K562 (cell line): Measurements from ENCODE around the gene CBX8. TPM values are rescaled to one million over a fixed set of nuclear protein-coding genes. Genes with fewer than 3 reads are reported as not detected.

ENCODE experiments used
- ATAC-seq: fragments of 200-7000 bp; cut with Tn5 transposase; 3 replicates; pipeline ENCODE4 v1.9.1; 2020; ENCODE audit warnings: moderate library complexity
- BruUV-seq: library from RNA; stranded (reverse); fragments of 400-500 nt; replicated peaks from 2 replicates; lab custom pipeline; 2021; lab: Mats Ljungman, UMichigan
- CTCF ChIA-PET: fragments of 300-600 bp; formaldehyde crosslinking; extraction: SDS; loops from one replicate; lab custom pipeline; 2021; ENCODE audit warnings: low intra/inter-chr PET ratio; lab: Yijun Ruan, JAX
- POLR2A ChIA-PET: fragments of 300-600, 350-650 bp; sonication (Branson Sonifier 250); formaldehyde crosslinking; extraction: SDS; loops from one replicate; lab custom pipeline; 2021; ENCODE audit warnings: antibody characterized with exemption, inconsistent platforms; lab: Yijun Ruan, JAX
- DNase-seq, 4 experiments: peaks; one replicate each; pipeline versions ENCODE4 v3.0.0 to v3.0.0-alpha.2; 2011 to 2018; ENCODE audit warnings: low spot score in 3 of 4, mixed read lengths in 3 of 4; ENCODE audit errors: extremely low read depth in 1 of 4
- FAIRE-seq: peaks from 2 replicates; lab custom pipeline; 2011; peaks lifted over from hg19 to GRCh38; lab: Jason Lieb, UNC
- H2AFZ ChIP-seq: 2 replicates; pipeline ENCODE4 v1.6.0; 2011; ENCODE audit warnings: low read depth, low read length, control low read depth, inconsistent platforms
- H3K27ac ChIP-seq: fragments of 200-600 bp; 3 replicates; pipeline ENCODE4 v1.8.0; 2011; ENCODE audit warnings: low read depth, mild to moderate bottlenecking, control low read depth, inconsistent platforms, low read length, moderate library complexity, mixed read lengths; ENCODE audit errors: extremely low read depth
- H3K27me3 ChIP-seq, 2 experiments: fragments of 300-600 bp in 1 of 2; 2 replicates in 1 of 2; 3 replicates in 1 of 2; pipeline versions ENCODE4 v1.6.0 to v1.8.0; 2011; ENCODE audit warnings: inconsistent platforms in 2 of 2, low read length in 2 of 2, mild to moderate bottlenecking in 1 of 2, mixed read lengths in 1 of 2, moderate library complexity in 1 of 2; ENCODE audit not compliant: control insufficient read depth in 2 of 2, insufficient read depth in 2 of 2
- H3K36me3 ChIP-seq: fragments of 300-600 bp; 3 replicates; pipeline ENCODE4 v1.8.0; 2011; ENCODE audit warnings: mild to moderate bottlenecking, low read length, inconsistent platforms; ENCODE audit not compliant: control insufficient read depth, insufficient read depth
- H3K4me1 ChIP-seq, 2 experiments: fragments of 200-600 bp in 1 of 2; replicated peaks in 1 of 2; 2 replicates in 1 of 2; 3 replicates in 1 of 2; pipeline versions ENCODE4 v1.5.1 to v1.8.0; 2011; ENCODE audit warnings: inconsistent platforms in 2 of 2, low read length in 2 of 2, mild to moderate bottlenecking in 1 of 2, mixed read lengths in 1 of 2, moderate library complexity in 1 of 2; ENCODE audit not compliant: control insufficient read depth in 2 of 2, insufficient read depth in 2 of 2
- H3K4me2 ChIP-seq: 2 replicates; pipeline ENCODE4 v1.6.1; 2011; ENCODE audit warnings: low read length, control low read depth, inconsistent platforms, mixed read lengths; ENCODE audit not compliant: insufficient read depth
- H3K4me3 ChIP-seq: fragments of 200-600 bp; sonication (generic), shearing (Covaris generic); 2 replicates; pipeline ENCODE4 v1.5.1; 2016; ENCODE audit warnings: control low read depth, inconsistent platforms
- H3K79me2 ChIP-seq: fragments of 200-600 bp; 3 replicates; pipeline ENCODE4 v1.8.0; 2011; ENCODE audit warnings: low read length, inconsistent platforms; ENCODE audit not compliant: control insufficient read depth, insufficient read depth
- H3K9ac ChIP-seq, 2 experiments: 2 replicates each; pipeline versions ENCODE4 v1.6.0 to v1.6.1; 2011; ENCODE audit warnings: low read depth in 2 of 2, low read length in 2 of 2, control low read depth in 1 of 2, inconsistent platforms in 1 of 2, mild to moderate bottlenecking in 1 of 2, mixed read lengths in 1 of 2; ENCODE audit not compliant: insufficient read depth in 1 of 2
- H3K9me1 ChIP-seq: one replicate; pipeline ENCODE4 v1.6.0; 2011; ENCODE audit warnings: inconsistent platforms, mild to moderate bottlenecking, low read length, moderate library complexity; ENCODE audit not compliant: control insufficient read depth, insufficient read depth
- H3K9me3 ChIP-seq: replicated peaks from 2 replicates; pipeline ENCODE4 v1.5.1; 2011; ENCODE audit warnings: low read depth, low read length, inconsistent platforms; ENCODE audit not compliant: control insufficient read depth, insufficient read depth
- H4K20me1 ChIP-seq: replicated peaks from 2 replicates; pipeline ENCODE4 v1.6.1; 2011; ENCODE audit warnings: low read length, inconsistent platforms, mixed read lengths; ENCODE audit not compliant: control insufficient read depth, insufficient read depth
- ATF3 ChIP-seq, 2 experiments: fragments of 450-650 bp in 1 of 2; sonication (generic) in 1 of 2; formaldehyde crosslinking in 1 of 2; IDR thresholded peaks in 1 of 2; conservative IDR thresholded peaks in 1 of 2; 2 replicates each; pipeline versions ENCODE4 v1.6.1 to v1.8.1; 2016 to 2023; ENCODE audit warnings: mild to moderate bottlenecking in 2 of 2, moderate library complexity in 2 of 2, inconsistent platforms in 1 of 2, missing genetic modification reagents in 1 of 2
- ELF2 ChIP-seq: fragments of 250-450 bp; sonication (Bioruptor Pico); IDR thresholded peaks from 2 replicates; pipeline ENCODE4 v1.5.0; 2021; ENCODE audit warnings: mild to moderate bottlenecking
- EZH2 ChIP-seq: IDR thresholded peaks from 2 replicates; pipeline ENCODE4 v1.6.1; 2012; ENCODE audit warnings: low read depth, mild to moderate bottlenecking, inconsistent platforms, low read length, borderline replicate concordance
- MBD1 ChIP-seq: fragments of 250-450 bp; sonication (Bioruptor Pico); IDR thresholded peaks from 2 replicates; pipeline ENCODE4 v1.8.0; 2022; ENCODE audit warnings: inconsistent platforms
- MLLT1 ChIP-seq, 2 experiments: fragments of 450-650 bp; IDR thresholded peaks; 2 replicates each; pipeline ENCODE4 v1.6.1; 2016
- PCBP1 ChIP-seq: fragments of 200-400 bp; formaldehyde crosslinking; IDR thresholded peaks from 2 replicates; pipeline ENCODE4 v1.6.1; 2018; ENCODE audit warnings: mild to moderate bottlenecking, low read depth, low read length; ENCODE audit not compliant: poor library complexity, severe bottlenecking
- RBFOX2 ChIP-seq: fragments of 200-400 bp; formaldehyde crosslinking; IDR thresholded peaks from 2 replicates; pipeline ENCODE4 v1.6.1; 2017; ENCODE audit warnings: low read depth, mild to moderate bottlenecking, low read length, moderate library complexity
- RBM22 ChIP-seq: fragments of 200-400 bp; formaldehyde crosslinking; IDR thresholded peaks from 2 replicates; pipeline ENCODE4 v1.6.1; 2018; ENCODE audit warnings: low read length, low read depth; ENCODE audit not compliant: poor library complexity, severe bottlenecking
- SAP30 ChIP-seq: fragments of 200-600 bp; sonication (generic); IDR thresholded peaks from 2 replicates; pipeline ENCODE4 v1.6.1; 2012; ENCODE audit warnings: borderline replicate concordance, low read depth, mild to moderate bottlenecking, moderate library complexity, low read length, control low read depth, inconsistent platforms; ENCODE audit not compliant: insufficient read depth, poor library complexity, severe bottlenecking
- SMARCA5 ChIP-seq: fragments of 450-650 bp; IDR thresholded peaks from 2 replicates; pipeline ENCODE4 v1.6.1; 2016
- TRIM28 ChIP-seq: fragments of 450-650 bp; IDR thresholded peaks from 2 replicates; pipeline ENCODE4 v1.6.1; 2017
- ZBTB33 ChIP-seq: sonication (generic); formaldehyde crosslinking; IDR thresholded peaks from 2 replicates; pipeline ENCODE4 v1.8.1; 2023; ENCODE audit warnings: mild to moderate bottlenecking, missing genetic modification reagents
- WGBS: fragments of 100-300 bp; shearing (Covaris generic); methylation state at CpG from one replicate; pipeline ENCODE4 v1.1.6; 2016; ENCODE audit warnings: low coverage, mixed read lengths; ENCODE audit not compliant: insufficient coverage; ENCODE audit errors: missing lambda C conversion rate; 5-methylcytosine and 5-hydroxymethylcytosine counted together
- in situ Hi-C: fragments of 300-500 bp; cut with MboI; formaldehyde crosslinking; loops from 4 replicates; pipeline ENCODE4 v1.15.0; 2018; ENCODE audit warnings: inconsistent platforms, mixed read lengths
- intact Hi-C: fragments of 100-400 bp; cut with micrococcal nuclease; formaldehyde crosslinking; loops from 2 replicates; pipeline ENCODE4 v1.14.2; 2022
- polyA plus RNA-seq, 8 experiments: library from polyadenylated mRNA; depleted of rRNA in 4 of 8; stranded (reverse) in 5 of 8; unstranded in 3 of 8; fragments of >200 nt; fragmentation: Nextera tagmentation in 2 of 8; fragmentation: Illumina TruSeq in 1 of 8; extraction: Ambion mirVana in 2 of 8; extraction: Trizol in 1 of 8; gene quantifications; 2 replicates each; pipeline versions ENCODE4 v1.2.1 to v1.2.3, GENCODE V29; 2011 to 2014; ENCODE audit warnings: inconsistent platforms in 1 of 8, missing spikeins in 1 of 8
- total RNA-seq, 7 experiments: library from RNA; depleted of rRNA in 6 of 7; stranded (reverse); fragments of >200 nt in 6 of 7; fragmentation: Illumina TruSeq in 2 of 7; extraction: Trizol in 2 of 7; gene quantifications; 2 replicates each; pipeline versions ENCODE4 v1.2.1 to v1.2.3, GENCODE V29; 2011 to 2021; ENCODE audit warnings: low replicate concordance in 1 of 7

The CBX8 gene
- total and polyA plus RNA-seq, 9 of the 15 experiments (the other 6 are each of a cell fraction or from before 2014, with no cell fraction given) = 0.08 to 11.9 (median 2.6) TPM

GRCh38 chr17:79798299-79799173 is 1.7 kb upstream of the CBX8 start:
- Histone ChIP-seq H3K4me3 (no peak overlapping the region), H3K36me3 (peaks cover 18% of the 10 kb centered on the region; the same call in 2 of the 3 replicates), H3K9me3 (peaks cover 3% of the 10 kb centered on the region), H3K9ac (peak overlapping the region in 1 of 2 experiments; percentile 23; a peak in 1 of 4 replicates), H3K4me2 (no peak overlapping the region), H3K27me3 (no peaks in the 10 kb centered on the region), H3K27ac (no peak overlapping the region), H3K79me2 (peaks cover 20% of the 10 kb centered on the region), H3K9me1 (no peaks in the 10 kb centered on the region), H4K20me1 (no peaks in the 10 kb centered on the region), H3K4me1 (peaks cover 30 to 78% of the 10 kb centered on the region in 2 experiments), H2AFZ (0 out of 2 replicates have a peak overlapping the region, but pooled peaks have one; percentile 30)
- POLR2A ChIA-PET = interaction anchor here (1.1 to 2.1 kb wide), 4 partner anchors 10 to 38 kb away, joined by 5 to 18 read pairs (median 8); no protein-coding TSS in a partner anchor
- in situ Hi-C loops (no loop called here), intact Hi-C loops (loop anchor here (5.0 kb wide), 1 partner anchor 39 kb away; the partner anchor contains the start of gene CBX4)
- CTCF ChIA-PET = interaction anchor here (0.6 kb wide), 1 partner anchor 9 kb away, joined by 3 read pairs; no protein-coding TSS in a partner anchor
- peak; percentile 68 for FAIRE-seq
- no peak for ATAC-seq
- no TSS peak for BruUV-seq
- DNase-seq = no peak
- 79% methylated on average over 39 of the region's 70 CpGs for WGBS
- TF ChIP-seq RBM22 = peak; percentile 12
- peak; percentile 91 for TF ChIP-seq ZBTB33 (CRISPR knock-in tag)
- TF ChIP-seq MBD1 (CRISPR knock-in tag) = peak; percentile 91
- TF ChIP-seq MLLT1 (IDR thresholded peaks at IDR 0.05) = peak in 1 of 2 experiments; percentile 42; a peak in 1 of 4 replicates
- TF ChIP-seq ATF3 (IDR thresholded peaks at IDR 0.05) = peak; percentile 17; the same call in 1 of the 2 replicates
- no peak for TF ChIP-seq ATF3 (CRISPR knock-in tag; conservative IDR thresholded peaks at IDR 0.05)
- no peak for TF ChIP-seq SAP30
- TF ChIP-seq SMARCA5 = no peak
- no peak for TF ChIP-seq EZH2
- peak; percentile 30 for TF ChIP-seq PCBP1
- no peak for TF ChIP-seq TRIM28
- TF ChIP-seq ELF2 (CRISPR knock-in tag) = no peak
- TF ChIP-seq RBFOX2 = peak; percentile 42
